GM19240 (cell line): ENCODE results near the gene ENTR1.

Experiments
- DNase-seq: peaks from one replicate; pipeline ENCODE4 v3.0.0; 2011; ENCODE audit warnings: low spot score; ENCODE audit not compliant: insufficient read length

The ENTR1 gene

GRCh38 chr9:136362450-136362784, 48.0 kb downstream of the ENTR1 start:
- no peak for DNase-seq

DNA sequence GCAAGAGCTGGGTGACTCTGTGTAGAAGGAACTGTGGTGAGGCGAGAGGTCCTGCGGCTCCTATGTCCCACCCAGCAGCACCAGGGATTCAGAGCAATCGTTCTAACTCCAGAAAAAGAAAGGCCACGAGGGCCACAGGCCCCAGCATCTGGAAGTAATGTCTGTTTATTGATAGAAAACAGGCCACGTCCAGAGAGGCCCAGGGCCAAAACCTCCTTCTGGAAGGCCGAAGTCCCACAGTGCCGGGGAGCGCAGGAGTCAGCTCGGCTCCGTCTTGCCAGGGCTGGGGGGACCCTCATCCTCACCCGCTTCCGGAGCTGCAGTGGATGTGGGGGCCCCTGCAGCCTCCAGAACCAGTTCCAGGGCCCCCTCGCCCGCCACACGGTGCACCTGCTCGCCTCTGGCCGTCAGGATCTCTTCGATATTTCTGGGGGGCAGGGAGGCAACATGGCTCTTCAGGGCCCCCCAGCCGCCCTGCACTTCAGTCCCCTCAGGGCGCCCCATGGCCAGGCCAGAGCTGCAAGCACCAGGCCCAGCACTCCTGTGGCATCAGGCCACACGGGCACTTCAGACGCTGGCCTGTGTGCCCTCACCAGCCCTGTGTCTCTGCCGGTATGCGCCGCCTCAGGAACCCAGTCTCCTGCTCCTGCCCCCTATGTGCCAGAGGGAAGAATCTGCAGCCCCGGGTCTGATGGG, 48.5 kb downstream of the ENTR1 start:
- no peak for DNase-seq

DNA sequence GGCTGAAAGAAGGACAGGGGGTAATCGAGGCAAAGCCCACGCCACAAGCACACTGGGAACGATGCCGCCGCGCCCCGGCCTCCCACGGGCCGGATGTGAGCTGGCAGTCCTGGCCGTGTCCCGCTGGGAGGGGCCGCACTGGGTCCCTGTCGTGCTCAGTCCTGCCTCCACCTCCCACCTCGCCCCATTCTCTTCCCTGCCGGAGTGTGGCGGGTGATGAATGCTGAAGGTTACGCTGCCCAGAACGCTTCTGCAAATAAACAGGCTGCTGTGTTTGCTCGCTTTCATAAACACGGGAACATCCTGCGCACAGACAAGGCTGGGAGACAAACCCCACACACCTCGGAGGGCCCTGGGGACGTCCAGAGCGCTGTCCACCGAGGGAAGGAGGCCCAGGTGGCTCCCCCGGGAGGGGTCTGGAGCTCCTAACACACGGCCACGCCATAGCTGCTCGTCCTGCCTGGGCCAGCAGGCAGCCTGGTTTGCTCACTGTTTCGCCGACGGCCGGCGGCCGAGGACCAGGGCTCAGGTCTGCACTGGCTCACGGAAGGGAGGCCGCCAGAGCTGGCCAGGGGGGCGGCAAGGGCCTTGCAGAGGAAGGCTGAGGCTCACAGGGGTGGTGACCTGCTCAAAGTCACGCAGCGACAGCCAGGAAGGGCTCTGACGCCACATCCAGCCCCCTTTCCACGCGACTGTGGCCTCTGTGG, 49.2 kb downstream of the ENTR1 start:
- DNase-seq, result no peak

- no peak for DNase-seq
Observed at GRCh38 chr9:136359774-136360718, 50.4 kb downstream of the ENTR1 start.

DNA sequence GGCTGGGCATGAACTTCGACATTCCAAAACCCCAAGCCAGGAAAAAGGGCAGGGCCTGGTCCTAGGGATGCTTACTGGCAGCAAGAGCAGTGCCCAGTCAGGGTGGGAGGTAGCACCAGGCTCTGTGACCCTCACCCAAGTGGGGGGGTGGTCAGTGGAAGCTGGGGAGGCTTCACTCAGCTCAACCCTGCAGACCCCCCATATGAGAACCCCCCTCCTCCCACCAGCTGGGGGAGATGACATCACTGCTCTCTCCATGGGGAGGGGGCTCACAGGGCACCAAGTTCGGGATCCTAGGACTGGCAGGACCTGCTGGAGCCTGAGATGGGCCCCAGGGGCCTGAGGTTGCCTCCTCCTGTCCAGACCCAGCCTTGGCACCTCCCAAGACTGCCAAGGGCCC, 51.5 kb downstream of the ENTR1 start:
- no peak for DNase-seq

DNA sequence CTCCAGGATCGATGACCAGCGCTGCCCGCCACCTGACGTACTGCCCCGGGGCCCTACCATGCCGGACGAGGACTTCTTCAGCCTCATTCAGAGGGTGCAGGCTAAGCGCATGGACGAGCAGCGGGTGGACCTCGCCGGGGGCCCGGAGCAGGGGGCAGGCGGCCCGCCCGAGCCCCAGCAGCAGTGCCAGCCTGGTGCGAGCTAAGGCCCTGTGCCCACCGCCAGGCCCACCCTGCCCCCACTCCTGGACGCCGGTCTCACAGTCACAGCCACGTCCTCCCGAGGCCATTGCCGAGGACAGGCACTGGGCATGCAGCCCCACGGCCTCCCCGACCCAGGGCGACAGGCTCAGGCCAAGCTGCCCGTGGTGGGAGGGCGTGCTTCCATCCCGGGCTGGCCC, 52.4 kb downstream of the ENTR1 start:
- DNase-seq, result no peak

- DNase-seq, result no peak
Observed at GRCh38 chr9:136357202-136357725, 53.1 kb downstream of the ENTR1 start.

- no peak for DNase-seq
Observed at GRCh38 chr9:136355616-136356557, 54.5 kb downstream of the ENTR1 start.

DNA sequence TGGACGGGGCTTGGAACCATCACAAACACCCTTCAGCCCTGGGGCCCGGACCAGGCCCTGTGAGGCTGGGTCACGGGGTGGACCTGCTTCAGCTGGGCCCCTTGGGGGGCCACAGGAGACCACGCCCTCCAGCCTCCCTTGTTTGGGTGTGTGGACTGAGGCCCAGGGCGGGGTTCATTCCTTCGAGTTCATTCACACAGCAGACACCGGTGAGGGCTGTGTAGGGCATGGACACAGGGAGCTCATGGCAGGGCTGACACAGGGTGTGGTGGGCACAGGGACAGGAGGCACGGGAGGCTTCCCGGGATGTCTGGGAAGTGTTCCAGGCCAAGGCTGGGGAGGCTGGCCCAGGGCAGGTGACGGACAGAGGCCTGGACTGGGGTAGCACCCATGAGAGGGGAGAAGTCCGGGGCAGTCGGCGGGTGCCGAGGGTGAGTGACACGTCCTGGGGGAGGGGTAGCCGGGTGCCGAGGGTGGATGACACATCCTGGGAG, 55.8 kb downstream of the ENTR1 start:
- no peak for DNase-seq

- DNase-seq, result no peak
Observed at GRCh38 chr9:136353757-136354488, 56.5 kb downstream of the ENTR1 start.

DNA sequence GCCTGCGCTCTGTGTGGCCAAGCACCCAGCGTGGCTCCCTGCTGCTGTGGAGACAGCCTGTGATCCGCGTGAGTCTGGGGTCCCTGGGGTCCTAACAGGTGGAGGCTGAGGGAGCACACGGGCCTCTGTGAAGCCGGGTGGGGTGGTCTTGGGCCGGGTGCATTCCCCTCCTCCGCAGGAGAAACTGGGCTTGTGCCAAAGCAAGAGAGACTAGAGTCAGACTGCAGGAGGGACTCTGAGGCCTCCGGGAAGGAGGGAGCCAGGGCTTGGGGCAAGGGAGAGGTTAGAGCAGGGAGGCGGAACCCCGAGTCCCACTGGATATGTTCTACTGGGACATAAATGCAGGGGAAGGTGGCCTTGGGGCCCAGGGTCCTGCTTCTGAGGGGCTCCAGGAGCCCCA, 57.3 kb downstream of the ENTR1 start:
- no peak for DNase-seq

GRCh38 chr9:136352682-136353081, 57.7 kb downstream of the ENTR1 start:
- no peak for DNase-seq
